KOPT-K1 (cell line): Measurements from ENCODE around the gene PROM1.

ENCODE experiments used
- H3K27ac ChIP-seq: fragments of 200-600 bp; sonication (generic); 2 replicates; pipeline ENCODE4 v1.5.1; 2016; ENCODE audit warnings: antibody characterized with exemption, mild to moderate bottlenecking, low read depth, low read length; ENCODE audit not compliant: poor library complexity, severe bottlenecking
- H3K36me3 ChIP-seq: fragments of 200-600 bp; sonication (generic); 2 replicates; pipeline ENCODE4 v1.5.1; 2017; ENCODE audit warnings: antibody characterized with exemption, mild to moderate bottlenecking, low read length, moderate library complexity; ENCODE audit not compliant: insufficient read depth
- H3K9me3 ChIP-seq: fragments of 200-600 bp; sonication (generic); 2 replicates; pipeline ENCODE4 v1.5.1; 2017; ENCODE audit warnings: antibody characterized with exemption, low read length, mild to moderate bottlenecking; ENCODE audit not compliant: insufficient read depth, poor library complexity, severe bottlenecking

The PROM1 gene

DNA sequence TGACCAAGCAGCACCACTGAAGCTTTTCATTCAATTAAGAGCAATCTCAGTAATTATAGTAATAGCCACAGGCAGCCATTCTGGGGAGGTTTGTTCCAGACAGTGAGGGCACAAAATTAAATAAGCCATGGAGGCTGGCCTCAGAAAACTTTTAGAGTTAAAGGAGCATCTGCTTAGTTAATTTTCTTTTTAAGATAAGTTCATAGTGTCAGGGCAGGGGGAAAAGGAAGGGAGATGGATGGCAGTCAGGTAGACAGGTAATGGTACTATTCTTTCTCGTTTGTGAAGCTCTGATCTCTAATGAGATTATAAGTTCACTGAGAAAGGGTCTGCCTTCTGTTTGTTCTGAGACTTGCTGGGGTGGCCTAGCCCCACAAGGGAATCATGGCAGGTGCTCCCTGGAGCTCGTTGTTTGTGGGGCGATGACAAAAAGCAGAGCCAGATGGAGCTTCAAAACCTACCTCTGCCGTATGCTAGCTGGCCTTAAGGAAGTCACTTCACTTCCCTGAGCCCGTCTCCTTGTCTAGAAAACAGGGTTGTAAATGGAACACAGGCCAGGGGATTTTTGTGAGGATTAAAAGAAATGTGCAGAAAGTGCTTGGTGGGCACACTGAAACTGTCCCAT is 76.2 kb downstream of the PROM1 start:
- no peak overlapping the region for H3K27ac ChIP-seq
- no peaks in the 10 kb centered on the region for H3K36me3 ChIP-seq
- H3K9me3 ChIP-seq = no peaks in the 10 kb centered on the region

DNA sequence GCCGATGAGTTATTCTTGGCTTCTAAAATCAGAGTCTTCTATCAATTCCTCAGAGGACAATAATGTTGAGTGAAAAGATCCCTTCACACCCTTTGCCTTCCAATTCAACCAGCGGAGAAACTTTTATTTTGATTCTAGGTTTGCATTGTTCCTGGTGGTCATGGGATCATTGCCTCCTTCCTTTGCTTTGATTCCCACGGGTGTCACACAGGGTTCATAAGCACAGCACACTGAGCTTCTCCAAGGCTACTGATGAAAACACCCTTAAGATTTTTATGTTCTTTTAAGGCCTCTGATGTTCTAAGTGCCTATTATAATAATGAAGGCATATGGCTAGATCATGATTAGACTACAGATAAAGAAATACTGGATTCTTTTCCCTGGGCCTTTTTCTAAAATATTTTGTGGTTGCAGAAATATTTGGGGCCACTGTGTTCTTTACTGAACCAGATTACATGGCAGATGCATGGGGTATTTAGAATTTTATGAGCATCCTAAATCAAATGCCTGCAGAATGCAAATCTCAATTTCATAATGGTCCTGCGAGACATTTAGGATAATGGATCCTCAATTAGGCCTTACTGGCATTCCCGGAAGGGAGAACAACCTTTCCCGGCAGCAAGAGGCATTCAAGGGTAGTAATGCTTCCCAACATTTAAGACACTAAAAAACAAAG is 76.9 kb downstream of the PROM1 start:
- no peak overlapping the region for H3K27ac ChIP-seq
- no peaks in the 10 kb centered on the region for H3K9me3 ChIP-seq
- H3K36me3 ChIP-seq = no peaks in the 10 kb centered on the region

DNA sequence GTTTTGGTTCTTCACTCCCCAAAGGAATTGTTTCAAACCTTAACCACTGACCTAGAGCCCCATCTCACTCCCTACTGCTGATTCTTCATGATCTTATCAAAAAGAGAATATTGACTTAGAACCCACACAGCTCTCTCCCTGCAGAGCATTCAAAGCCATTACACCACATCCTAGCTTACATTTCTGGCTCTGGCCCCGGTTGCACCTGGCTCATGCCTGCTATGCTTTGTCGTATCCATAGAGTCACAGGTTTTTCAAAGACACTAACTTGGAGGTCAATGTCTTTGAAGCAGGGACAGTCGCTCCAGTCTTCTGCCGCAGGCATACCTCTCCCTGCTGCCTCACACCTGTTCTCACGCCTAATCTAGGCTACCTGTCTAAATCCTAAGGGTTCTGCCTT is 78.1 kb downstream of the PROM1 start:
- H3K27ac ChIP-seq = no peak overlapping the region
- no peaks in the 10 kb centered on the region for H3K9me3 ChIP-seq
- H3K36me3 ChIP-seq = no peaks in the 10 kb centered on the region

DNA sequence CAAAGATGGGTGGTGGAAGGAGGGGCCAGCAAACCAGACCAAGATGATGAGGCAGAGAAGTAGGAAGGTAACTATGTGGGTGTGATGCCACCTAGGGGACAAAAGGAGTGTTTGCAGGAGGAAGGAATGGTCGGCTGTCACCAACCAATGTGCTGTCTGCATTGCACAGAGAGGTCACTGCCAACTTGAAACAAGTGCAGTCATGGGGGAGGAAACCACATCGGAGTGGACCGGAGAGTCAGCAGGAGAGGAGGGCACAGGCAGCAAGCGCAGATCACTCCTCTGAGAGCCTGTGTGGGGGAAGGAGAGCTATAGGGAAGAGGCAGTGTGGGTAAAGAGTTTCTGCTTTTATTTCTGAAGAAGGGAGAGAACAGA is 82.4 kb downstream of the PROM1 start:
- no peaks in the 10 kb centered on the region for H3K36me3 ChIP-seq
- no peak overlapping the region for H3K27ac ChIP-seq
- no peaks in the 10 kb centered on the region for H3K9me3 ChIP-seq

DNA sequence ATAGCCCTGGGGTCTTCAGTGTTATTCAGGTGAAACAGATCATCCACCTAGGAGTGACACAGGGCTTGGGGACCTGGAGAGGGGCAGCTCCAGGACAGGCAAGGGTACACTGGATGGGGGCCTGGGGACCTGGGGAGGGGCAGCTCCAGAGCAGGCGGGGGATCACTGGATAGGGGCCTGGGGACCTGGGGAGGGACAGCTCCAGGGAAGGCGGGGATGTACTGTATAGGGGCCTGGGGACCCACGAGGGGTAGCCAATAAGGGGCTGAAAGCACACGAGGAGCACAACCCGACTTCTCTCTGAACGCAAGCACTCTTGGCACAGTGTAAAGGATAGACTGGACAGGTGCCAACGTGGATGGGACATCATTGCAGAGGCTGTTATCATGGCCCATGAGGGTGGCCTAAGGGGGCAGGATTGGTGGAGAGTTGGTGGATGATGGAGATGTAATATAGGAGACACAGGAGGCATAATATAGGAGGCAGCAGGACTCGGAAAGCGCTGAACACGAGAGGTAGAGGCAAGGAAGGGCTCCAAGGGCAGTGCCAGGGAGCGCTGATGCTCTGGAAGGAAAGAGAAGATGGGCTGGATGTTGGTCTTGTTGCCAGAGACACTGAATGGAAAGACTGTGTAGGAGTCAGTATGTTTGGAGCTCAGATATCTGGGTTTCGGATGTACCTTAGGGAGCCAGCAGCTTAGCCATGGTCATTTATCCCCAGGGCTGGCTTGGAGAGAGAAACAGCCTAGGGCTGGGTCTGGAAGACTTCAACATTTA is 82.9 kb downstream of the PROM1 start:
- no peaks in the 10 kb centered on the region for H3K36me3 ChIP-seq
- no peak overlapping the region for H3K27ac ChIP-seq
- no peaks in the 10 kb centered on the region for H3K9me3 ChIP-seq

DNA sequence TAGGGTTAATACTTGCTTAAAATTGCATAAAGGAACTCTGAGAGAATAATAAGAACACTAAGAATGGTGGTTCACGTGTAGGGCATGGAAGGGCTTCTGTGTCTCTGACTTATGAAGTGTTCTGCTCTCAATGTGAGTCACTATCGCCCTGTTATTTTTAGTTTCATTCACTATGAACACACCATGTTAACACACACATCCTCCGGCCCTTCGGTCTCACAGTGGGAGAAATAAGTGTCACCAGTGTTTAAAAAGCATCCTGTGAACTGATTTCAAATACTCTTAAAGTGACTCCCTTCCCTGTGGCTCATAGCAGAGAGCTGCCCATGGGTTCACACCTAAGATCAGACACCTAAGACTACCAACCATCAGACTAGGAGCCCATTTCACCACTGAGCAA is 87.0 kb downstream of the PROM1 start:
- Histone ChIP-seq H3K27ac (no peak overlapping the region), H3K9me3 (no peaks in the 10 kb centered on the region), H3K36me3 (no peaks in the 10 kb centered on the region)

DNA sequence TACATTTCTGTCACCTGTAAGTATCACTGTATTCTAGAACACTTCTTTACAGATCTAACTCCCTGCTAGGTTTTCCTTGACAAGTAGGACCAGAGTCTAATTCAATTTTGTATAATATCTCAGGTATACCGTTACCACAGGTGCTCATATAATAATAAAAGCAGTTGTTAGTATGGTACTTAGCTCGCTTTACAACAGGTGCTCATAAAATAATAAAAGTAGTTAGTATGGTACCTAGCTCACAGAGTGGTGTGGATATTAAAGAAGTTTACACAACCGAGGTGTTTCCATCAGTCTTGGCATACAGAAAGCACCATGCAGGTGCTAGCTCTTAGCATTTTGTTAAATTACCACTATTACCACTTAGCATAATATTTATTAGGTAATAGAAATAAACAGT is 88.0 kb downstream of the PROM1 start:
- Histone ChIP-seq H3K27ac (no peak overlapping the region), H3K9me3 (no peaks in the 10 kb centered on the region), H3K36me3 (no peaks in the 10 kb centered on the region)

DNA sequence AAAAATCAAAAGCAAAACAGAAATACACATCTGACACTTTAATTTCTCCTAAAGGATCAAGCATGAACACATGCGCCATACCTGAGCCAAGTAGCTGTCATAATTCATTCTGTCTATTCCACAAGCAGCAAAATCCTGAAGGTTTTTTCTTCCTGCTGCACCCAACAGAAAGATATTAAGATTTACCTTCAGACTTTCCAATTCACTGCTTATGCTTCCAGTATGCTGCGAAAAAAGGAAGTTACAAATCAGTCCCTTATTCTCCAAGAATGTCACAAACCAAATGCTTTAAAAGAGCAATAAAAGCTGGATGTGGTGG is 91.7 kb downstream of the PROM1 start:
- Histone ChIP-seq H3K9me3 (no peaks in the 10 kb centered on the region), H3K36me3 (no peaks in the 10 kb centered on the region), H3K27ac (no peak overlapping the region)

DNA sequence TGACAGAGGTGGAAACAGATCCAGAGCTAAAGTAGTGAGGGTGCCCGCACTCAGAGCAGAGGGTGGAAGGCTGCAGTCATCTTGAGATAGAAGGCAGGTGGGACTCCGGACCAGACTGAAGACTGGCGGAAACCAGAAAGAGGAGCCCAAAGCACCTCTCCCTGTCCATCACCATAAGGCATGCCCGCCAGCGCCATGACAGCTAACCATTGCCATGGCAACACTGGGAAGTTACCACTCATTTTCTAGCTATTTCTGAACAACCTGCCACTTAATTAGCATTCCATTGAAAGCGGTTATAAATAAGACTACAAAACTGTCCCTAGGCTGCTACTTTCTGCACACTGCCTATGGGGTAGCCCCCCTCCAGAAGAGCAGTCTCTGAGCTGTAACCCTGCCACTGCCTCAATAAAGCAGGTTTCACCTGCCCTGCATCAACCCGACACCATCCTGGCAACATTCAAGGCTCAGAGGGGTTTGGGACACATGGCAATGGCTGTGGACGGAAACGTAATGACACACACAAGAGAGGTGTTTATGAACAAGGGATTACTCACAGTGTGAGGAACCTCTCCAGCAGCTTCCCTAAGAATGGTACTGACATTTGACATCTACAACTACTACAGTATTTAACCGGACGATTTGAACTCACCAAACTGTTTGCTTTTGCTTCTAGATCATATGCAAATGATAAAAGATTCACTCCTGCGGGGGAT is 93.1 kb downstream of the PROM1 start:
- H3K36me3 ChIP-seq = no peaks in the 10 kb centered on the region
- no peak overlapping the region for H3K27ac ChIP-seq
- H3K9me3 ChIP-seq = no peaks in the 10 kb centered on the region

DNA sequence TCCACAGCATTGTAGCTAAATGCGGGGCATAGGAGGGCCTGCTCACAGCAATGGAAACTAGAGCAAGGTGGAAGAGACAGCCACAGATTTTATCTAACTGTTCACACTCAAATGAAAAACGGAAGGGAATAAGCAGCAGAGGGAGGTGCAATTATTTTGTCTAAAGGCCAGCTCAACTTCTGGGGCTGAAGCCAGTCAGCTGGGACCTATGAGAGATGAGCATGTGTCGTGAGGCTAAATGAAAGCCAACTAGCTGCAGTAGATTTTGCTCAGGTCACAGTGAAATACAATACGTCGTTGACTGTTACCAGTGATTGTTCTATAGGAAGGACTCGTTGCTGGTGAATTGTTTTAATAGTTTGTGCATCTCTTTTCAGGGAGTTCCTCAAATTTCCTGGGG is 94.4 kb downstream of the PROM1 start:
- Histone ChIP-seq H3K36me3 (no peaks in the 10 kb centered on the region), H3K9me3 (no peaks in the 10 kb centered on the region), H3K27ac (no peak overlapping the region)

DNA sequence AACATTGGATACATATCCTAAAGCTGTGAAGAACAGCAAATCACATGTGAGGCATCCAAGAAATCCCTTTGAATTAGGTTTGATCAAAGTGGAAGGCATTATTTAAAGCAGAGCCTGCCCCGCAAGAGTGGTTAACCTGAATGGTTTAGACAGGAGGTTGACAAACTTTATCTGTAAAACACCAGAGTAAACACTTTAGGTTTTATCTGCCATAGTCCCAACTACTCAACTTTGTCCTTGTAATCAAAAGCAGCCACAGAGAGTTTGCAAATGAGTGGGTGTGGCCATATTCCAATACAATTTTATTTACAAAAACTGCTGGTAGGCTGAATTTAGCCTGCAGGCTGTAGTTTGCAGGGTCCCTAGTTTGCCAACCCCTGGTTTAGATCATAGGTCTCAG is 95.6 kb downstream of the PROM1 start:
- H3K36me3 ChIP-seq = no peaks in the 10 kb centered on the region

DNA sequence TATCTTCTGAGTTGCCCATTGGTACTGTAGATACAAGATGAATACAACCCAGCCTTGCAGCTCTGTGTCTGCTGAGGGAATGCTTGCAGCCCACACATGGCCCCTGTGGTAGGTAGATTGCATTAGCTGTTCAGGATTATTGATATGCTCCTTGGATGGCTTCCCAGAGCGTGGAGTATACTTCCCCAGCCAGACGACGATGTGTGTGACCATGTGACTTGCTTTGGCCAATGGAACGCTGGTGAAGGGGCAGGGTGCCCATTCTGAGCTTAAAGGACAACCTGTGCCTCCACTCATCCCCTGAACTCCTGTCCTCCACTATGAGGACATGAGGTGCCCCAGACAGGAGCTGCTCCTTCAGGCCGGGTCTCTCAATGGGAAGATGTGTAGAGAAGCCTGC is 96.9 kb downstream of the PROM1 start:
- Histone ChIP-seq H3K27ac (no peak overlapping the region), H3K36me3 (no peaks in the 10 kb centered on the region), H3K9me3 (no peaks in the 10 kb centered on the region)

More for the DNA sequence above, 95.6 kb downstream of the PROM1 start:
- Histone ChIP-seq H3K27ac (no peak overlapping the region), H3K9me3 (no peaks in the 10 kb centered on the region)

DNA sequence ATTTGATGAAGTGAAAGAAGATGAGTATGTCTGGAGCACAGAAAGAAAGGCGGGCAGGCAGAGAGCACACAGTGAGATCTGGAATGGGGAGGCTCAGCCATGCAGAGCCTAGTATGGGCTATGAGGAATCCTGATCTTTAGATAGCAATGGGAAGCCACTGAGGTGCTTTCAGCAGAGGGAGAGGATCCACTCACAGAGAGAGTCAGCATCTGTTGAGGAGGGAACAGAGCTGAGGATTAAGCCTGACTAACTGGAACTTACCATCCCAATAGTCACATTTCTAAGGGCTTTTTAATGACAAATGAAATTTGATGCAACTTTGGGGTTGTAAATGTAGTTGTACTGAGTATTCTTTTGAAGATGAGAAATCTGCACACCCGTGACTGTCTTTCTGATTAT is 100.2 kb downstream of the PROM1 start:
- no peak overlapping the region for H3K27ac ChIP-seq
- no peaks in the 10 kb centered on the region for H3K9me3 ChIP-seq
- H3K36me3 ChIP-seq = no peaks in the 10 kb centered on the region

DNA sequence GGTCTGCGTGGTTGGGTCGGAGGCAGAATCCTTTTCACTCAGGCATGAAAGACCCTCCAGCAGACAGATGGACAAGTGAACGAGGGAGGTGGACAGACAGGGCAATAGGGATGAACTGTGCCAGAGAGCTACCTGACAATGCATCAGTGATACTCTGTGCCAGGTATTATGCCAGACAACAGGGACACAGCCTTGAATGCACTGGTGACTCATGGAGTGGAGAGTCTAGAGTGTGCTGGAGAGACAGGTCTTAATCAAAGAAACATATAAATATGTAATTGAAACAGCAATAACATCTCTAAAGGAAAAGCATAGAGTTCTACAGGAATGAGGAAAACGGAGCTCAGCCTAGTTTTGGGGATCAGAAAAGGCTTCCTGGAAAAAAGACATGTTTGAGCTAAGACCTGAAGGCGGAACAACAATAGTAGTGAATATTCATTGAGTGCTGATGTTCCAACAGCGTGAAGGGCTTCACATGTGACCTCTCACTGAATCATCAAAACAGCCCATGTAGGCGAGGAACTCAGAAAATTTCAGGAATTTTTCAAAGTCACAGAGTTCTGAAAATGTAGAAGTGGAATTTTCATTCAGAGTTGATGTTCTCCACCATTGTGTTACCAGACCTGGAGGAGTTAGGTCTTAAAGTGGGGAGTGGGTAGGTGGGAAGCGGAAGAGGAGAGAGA is 100.8 kb downstream of the PROM1 start:
- Histone ChIP-seq H3K27ac (no peak overlapping the region), H3K9me3 (no peaks in the 10 kb centered on the region), H3K36me3 (no peaks in the 10 kb centered on the region)
